ENCODE measurements around the gene ZP2.
"Not testable (repeated sequence)": the region's sequence is repeated elsewhere in the genome, so short reads cannot be mapped to it uniquely, and the experiment has no call there.

Gene ZP2

DNA sequence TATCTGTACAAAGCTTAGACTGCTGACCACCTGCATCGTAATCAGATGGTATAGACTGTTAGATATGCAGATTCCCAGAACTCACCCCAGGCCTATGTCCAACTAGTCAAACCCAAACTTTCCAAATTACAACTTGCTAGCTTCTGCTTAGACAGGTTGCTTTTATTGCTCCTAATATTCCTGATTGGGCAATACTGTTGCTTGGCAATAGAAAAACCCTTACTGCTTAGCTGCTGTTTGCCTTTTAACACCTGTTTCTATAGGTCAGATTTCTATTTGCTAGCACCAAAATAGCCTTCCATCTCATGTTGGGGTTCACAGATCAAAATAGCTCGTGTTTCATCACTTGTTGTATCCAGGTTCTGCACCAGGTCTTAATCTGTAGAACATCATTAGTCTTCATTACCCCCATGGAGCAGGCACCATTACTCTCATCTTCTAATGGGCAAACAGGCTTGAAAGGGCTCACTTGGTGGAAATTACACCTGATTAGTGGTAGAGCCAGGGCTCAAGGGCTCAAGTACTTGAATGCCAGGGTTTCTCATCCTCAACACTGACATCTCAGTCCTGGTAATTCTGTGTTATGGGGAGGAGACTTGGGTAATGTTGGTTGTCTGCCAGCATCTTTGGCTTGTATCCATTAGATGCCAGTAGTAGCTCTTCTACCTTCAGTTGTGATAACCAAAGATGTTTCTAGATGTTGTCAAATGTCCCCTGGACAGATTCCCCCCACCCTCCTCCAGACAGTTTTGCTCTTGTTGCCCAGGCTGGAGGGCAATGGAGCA is 2.7 kb downstream of the ZP2 start:
- DNase-seq, result no peak

- DNase-seq, result no peak
Measured at GRCh38 chr16:21206550-21206949, 4.8 kb downstream of the ZP2 start.

- no peak for DNase-seq
Measured at GRCh38 chr16:21205303-21205702, 6.1 kb downstream of the ZP2 start.

DNA sequence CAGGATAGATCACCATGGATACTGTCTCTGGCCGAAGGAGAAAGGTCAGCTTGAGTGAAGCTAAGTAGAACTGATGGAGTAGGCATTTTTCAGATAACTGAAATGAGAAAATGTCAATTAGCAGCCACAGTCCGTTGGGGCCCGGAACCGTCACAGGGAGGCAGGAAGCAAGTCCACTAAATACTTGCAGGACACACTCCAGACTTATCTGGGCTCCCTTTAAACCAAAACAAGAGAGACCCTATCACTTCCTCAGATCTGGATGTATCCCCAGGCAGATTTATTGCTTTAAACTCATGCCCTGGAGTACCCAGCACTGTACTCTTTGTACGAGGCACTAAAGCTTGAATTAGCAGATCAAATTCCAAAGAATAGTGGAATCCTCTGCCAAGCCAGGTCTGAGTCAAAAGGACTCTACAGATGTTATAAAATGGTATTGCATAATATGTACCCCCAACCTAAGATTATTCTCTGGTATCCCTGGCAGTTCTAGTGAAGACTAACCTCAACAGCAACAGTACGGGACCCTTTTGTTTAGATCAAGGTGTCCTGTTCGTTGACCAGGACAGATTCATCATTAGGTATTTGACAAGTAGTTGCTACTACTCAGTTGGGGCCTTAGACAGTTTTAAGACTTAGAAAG is 8.1 kb downstream of the ZP2 start:
- DNase-seq, result no peak

GRCh38 chr16:21199607-21200218 is 11.7 kb downstream of the ZP2 start:
- DNase-seq, result no peak

DNA sequence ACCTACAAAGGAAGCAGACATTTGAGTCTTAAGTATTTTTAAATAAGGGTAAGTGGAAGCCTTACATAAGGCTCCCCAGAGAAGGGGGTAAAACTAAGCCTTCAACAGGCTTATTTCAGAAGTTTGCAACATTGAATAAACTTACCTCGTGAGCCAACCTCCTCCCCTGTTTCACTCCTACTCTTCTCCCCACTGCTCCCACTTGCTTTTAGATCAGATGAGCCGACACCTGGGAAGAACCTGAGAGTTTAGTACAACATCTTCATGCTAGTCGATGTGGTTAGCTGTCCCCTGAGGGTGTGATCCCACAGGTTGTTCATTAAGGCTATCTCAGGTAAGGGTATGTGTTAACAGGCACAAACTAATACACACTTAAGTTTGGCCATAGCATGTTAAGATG is 13.8 kb downstream of the ZP2 start:
- DNase-seq, result no peak

DNA sequence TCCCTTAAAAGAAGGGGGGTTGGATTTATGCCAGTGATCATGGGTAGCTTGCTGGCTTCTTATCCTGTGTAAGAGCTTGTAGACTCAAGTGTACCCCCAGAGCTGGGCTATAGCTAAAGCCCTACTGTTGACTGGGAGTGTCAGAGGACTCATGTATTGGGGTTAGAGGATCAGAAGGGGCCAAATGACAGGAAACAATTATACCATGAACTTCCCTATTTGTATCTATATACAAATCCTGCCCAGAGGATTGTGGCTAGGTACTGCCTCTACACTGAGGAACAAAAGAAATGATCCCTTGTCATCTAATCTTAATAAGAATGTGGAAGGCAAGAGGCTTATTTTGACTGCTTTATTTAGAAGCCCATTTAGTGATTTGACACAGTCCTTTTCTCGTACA is 14.3 kb downstream of the ZP2 start:
- no peak for DNase-seq

DNA sequence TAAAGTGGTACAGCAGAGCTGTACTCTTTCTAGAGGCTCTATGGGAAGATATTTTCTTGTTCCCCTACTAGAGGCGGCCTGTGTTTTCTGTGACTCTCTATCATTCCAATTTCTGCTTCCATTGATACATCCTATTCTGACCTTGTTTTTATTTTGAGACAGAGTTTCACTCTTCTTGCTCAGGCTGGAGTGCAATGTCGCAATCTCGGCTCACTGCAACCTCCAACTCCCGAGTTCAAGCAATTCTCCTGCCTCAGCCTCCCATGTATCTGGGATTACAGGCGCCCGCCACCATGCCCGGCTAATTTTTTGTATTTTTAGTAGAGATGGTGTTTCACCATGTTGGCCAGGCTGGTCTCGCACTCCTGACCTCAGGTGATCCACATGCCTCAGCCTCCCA is 16.0 kb downstream of the ZP2 start:
- not testable (repeated sequence) for DNase-seq

- no peak for DNase-seq
Measured at GRCh38 chr16:21194771-21195301, 16.5 kb downstream of the ZP2 start.

DNA sequence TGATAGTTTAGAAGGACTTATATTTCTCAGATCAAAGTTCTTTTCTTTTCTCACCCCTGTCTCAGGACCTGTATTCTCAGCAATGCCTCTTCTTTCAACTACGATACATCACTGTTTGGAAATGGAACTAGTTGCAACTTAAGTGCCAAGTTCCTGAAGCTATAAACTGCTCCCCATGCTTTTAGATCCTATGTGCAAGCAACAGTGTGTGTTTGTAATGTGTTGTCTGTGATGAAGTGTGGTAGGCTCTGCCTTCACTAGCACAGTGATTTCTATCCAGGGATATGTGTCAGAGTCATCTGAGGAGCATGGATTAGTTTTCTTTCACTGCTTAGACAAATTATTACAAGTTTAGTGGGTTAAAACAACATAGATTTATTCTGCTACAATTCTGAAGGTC is 18.4 kb downstream of the ZP2 start:
- no peak for DNase-seq

DNA sequence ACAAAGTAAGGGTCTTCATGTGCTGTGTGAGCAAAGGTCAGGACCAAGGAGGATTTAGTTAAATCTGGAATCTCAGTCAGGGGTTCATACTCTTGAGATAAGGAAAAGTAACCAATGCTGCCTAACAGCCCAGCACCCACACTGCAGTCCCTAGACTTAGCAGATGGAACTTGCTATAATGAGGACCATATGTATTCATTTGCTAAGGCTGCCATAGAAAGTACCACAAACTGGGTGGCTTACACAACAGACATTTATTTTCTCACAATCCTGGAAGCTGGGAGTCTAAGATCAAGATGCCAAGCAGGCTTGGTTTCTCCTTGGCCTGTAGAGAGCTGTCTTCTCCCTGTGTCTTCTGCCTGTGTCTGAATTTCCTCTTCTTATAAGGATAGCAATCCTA is 20.8 kb downstream of the ZP2 start:
- DNase-seq, result no peak

- no peak for DNase-seq
Measured at GRCh38 chr16:21190013-21190412, 21.4 kb downstream of the ZP2 start.

GRCh38 chr16:21189311-21189710 is 22.1 kb downstream of the ZP2 start:
- no peak for DNase-seq

- DNase-seq, result no peak
Measured at GRCh38 chr16:21186326-21186691, 25.1 kb downstream of the ZP2 start.

DNA sequence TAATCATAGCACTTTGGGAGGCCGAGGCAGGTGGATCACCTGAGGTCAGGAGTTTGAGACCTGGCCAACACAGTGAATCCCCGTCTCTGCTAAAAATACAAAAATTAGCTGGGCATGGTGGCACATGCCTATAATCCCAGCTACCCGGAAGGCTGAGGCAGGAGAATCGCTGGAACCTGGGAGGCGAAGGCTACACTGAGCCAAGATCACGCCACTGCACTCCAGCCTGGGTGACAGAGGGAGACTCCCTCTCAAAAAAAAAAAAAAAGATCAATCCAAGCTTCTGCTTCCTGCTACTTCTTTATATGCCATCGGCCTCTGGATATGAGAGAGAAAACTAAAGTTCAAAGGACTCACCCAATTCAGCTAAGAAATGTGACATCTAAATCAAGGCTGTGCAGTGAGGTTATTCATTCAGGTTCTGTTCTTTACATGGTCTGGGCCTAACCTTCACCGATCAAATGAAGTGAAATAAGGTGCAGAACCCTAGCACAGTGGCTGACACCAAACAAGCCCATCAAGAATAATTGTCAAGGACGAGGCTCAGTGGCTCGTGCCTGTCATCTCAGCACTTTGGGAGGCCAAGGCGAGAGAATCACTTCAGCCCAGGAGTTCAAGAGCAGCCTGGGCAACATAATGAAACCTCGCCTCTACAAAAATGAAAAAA is 25.6 kb downstream of the ZP2 start:
- DNase-seq, result no peak

- no peak for DNase-seq
Measured at GRCh38 chr16:21184834-21185233, 26.5 kb downstream of the ZP2 start.

DNA sequence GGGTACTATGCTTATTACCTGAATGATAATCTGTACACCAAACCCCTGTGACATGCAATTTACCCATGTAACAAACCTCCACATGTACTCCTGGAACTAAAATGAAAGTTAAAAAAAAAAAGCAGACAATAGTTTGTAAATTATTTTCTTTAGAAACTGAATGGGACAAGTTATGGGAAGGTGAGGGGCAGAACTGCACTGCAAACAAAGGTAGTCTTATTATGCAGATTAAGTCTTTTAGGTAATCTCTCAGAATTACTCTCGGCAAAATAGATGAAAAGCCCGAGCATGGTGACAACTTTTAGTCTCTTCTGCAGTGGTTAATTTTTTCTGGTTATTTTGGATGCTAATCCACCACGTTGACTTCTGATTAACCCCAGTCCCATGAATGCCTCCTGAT is 27.4 kb downstream of the ZP2 start:
- no peak for DNase-seq

GRCh38 chr16:21179983-21180365 is 31.4 kb downstream of the ZP2 start:
- no peak for DNase-seq

DNA sequence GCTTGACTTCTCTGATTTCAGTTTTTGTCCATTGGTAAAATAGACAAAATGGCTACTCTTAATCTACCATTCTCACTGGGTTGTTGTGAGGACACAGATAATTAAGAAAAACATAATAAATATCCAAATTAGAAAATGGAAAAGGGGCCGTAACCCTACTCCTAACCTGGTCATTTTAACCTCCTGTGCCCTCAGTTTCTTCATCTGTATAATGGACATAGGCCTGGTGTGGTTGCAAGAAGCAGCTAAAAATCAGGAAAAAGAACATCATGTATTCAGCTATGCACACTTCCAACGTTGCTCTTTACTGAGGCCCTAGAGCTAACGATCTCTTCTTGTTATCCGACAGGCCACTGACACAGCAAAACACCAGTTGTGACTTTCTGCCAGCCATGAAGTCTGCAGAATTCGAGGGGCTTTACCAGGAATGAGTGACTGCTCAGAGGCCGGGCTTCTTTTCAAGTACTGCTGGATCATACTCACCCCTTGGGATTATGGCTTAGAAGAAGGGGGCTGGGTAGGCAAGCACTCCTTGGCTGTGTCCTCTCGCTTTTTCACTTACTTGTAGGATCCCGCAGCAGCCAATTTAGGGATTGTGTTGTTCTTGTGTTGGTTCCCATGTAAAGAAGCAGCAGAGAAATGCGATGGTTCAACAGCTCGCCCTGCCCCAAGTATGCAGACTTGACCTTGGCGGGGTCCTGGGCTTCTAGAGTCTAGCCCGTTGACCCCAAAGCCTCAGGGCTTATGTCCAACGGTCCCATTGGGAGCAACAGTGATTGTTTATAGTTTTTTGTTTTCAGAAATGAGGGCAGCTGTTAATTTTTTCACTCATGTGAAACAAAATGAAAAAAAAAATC is 32.0 kb downstream of the ZP2 start:
- no peak for DNase-seq

- DNase-seq, result no peak
Measured at GRCh38 chr16:21175397-21175796, 36.0 kb downstream of the ZP2 start.

DNA sequence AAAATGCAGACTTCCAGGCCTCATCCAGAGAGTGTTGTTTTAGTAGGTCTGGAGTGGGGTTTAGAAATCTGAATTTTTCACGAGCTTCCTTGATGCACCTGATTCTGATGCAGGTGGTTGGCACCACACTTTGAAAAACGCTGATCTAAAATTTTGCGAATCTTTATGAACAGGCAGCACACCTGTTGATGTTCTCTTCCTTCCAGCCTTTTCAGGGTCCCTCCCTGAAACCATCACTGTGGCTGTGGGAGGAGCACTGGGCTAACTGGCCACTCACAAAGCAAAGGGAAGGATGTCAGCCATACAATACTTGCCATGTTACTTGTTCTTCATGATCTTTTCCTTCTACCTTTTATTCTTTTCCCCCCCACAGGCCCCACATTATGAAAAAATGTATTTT is 38.7 kb downstream of the ZP2 start:
- DNase-seq, result no peak

- DNase-seq, result not testable (repeated sequence)
Measured at GRCh38 chr16:21170116-21170515, 41.3 kb downstream of the ZP2 start.

All from SHP77 (cell line).